HepG2 (cell line): ENCODE measurements around the gene DTX4. TPM values are rescaled to one million over a fixed set of nuclear protein-coding genes. Genes with fewer than 3 reads are reported as not detected.
A peak's percentile ranks its signal among the peaks of the same experiment; 100 is the strongest.

Experiments used
- AGO2 ChIP-seq: fragments of 200-400 bp; formaldehyde crosslinking; optimal IDR thresholded peaks from 2 replicates; pipeline ENCODE3; 2017; ENCODE audit warnings: mild to moderate bottlenecking, low read depth, low read length, moderate library complexity
- CENPX ChIP-seq: sonication (generic); formaldehyde crosslinking; IDR thresholded peaks from 2 replicates; pipeline ENCODE4 v1.9.0; 2021; ENCODE audit warnings: mild to moderate bottlenecking, missing genetic modification reagents, moderate library complexity
- E2F2 ChIP-seq: sonication (generic); formaldehyde crosslinking; IDR thresholded peaks from 2 replicates; pipeline ENCODE4 v1.4.0; 2020; ENCODE audit warnings: missing genetic modification reagents, borderline replicate concordance
- GRHL1 ChIP-seq: sonication (generic); formaldehyde crosslinking; conservative IDR thresholded peaks from 2 replicates; pipeline ENCODE4 v1.8.0; 2022; ENCODE audit warnings: missing genetic modification reagents
- IRF2 ChIP-seq: IDR thresholded peaks from 2 replicates; pipeline ENCODE4 v1.6.1; 2018; ENCODE audit warnings: missing genetic modification reagents, missing compliant biosample characterization
- JUND ChIP-seq: sonication (generic); formaldehyde crosslinking; IDR thresholded peaks from 2 replicates; pipeline ENCODE4 v1.8.0; 2022; ENCODE audit warnings: mild to moderate bottlenecking, missing genetic modification reagents
- KDM4B ChIP-seq: sonication (generic); formaldehyde crosslinking; IDR thresholded peaks from 2 replicates; pipeline ENCODE4 v1.4.0; 2020; ENCODE audit warnings: missing genetic modification reagents
- KLF16 ChIP-seq, 2 experiments: sonication (generic) in 1 of 2; formaldehyde crosslinking in 1 of 2; IDR thresholded peaks; 2 replicates each; pipeline versions ENCODE4 v1.6.1 to v1.8.0; 2016 to 2023; ENCODE audit warnings: missing genetic modification reagents in 2 of 2, missing compliant biosample characterization in 1 of 2
- NR1H2 ChIP-seq: sonication (generic); formaldehyde crosslinking; IDR thresholded peaks from 2 replicates; pipeline ENCODE4 v1.8.1; 2022; ENCODE audit warnings: low read depth, missing genetic modification reagents, borderline replicate concordance
- REL ChIP-seq: sonication (generic); formaldehyde crosslinking; conservative IDR thresholded peaks from 2 replicates; pipeline ENCODE4 v1.8.0; 2022; ENCODE audit warnings: mild to moderate bottlenecking, missing genetic modification reagents, moderate library complexity
- TCF12 ChIP-seq, 2 experiments: fragments of 450-650 bp in 1 of 2; sonication (generic) in 1 of 2; formaldehyde crosslinking in 1 of 2; IDR thresholded peaks; 2 replicates each; pipeline versions ENCODE4 v1.6.1 to v1.8.0; 2017 to 2022; ENCODE audit warnings: antibody characterized with exemption in 1 of 2, mild to moderate bottlenecking in 1 of 2, missing genetic modification reagents in 1 of 2, moderate library complexity in 1 of 2
- ZFP82 ChIP-seq: sonication (generic); formaldehyde crosslinking; IDR thresholded peaks from 2 replicates; pipeline ENCODE4 v1.5.1; 2020; ENCODE audit warnings: mild to moderate bottlenecking, missing genetic modification reagents, borderline replicate concordance
- ZGPAT ChIP-seq: IDR thresholded peaks from 2 replicates; pipeline ENCODE4 v1.6.1; 2016; ENCODE audit warnings: mild to moderate bottlenecking
- ZNF124 ChIP-seq: sonication (generic); formaldehyde crosslinking; IDR thresholded peaks from 2 replicates; pipeline ENCODE4 v1.4.0; 2020; ENCODE audit warnings: missing genetic modification reagents
- ZNF20 ChIP-seq: sonication (generic); formaldehyde crosslinking; IDR thresholded peaks from 2 replicates; pipeline ENCODE4 v1.4.0; 2020; ENCODE audit warnings: mild to moderate bottlenecking, moderate library complexity, missing genetic modification reagents
- ZNF562 ChIP-seq: sonication (generic); formaldehyde crosslinking; IDR thresholded peaks from 2 replicates; pipeline ENCODE4 v1.8.0; 2022; ENCODE audit warnings: missing genetic modification reagents, borderline replicate concordance
- ZNF564 ChIP-seq: sonication (generic); formaldehyde crosslinking; IDR thresholded peaks from 2 replicates; pipeline ENCODE4 v1.8.1; 2023; ENCODE audit warnings: mild to moderate bottlenecking, missing genetic modification reagents
- ZNF589 ChIP-seq: sonication (generic); formaldehyde crosslinking; conservative IDR thresholded peaks from 2 replicates; pipeline ENCODE4 v1.8.0; 2022; ENCODE audit warnings: mild to moderate bottlenecking, moderate library complexity, missing genetic modification reagents
- ZNF737 ChIP-seq: sonication (generic); formaldehyde crosslinking; IDR thresholded peaks from 2 replicates; pipeline ENCODE4 v1.5.0; 2020; ENCODE audit warnings: missing genetic modification reagents, mild to moderate bottlenecking, borderline replicate concordance
- ZNF841 ChIP-seq: sonication (generic); formaldehyde crosslinking; IDR thresholded peaks from 2 replicates; pipeline ENCODE4 v1.8.1; 2023; ENCODE audit warnings: missing genetic modification reagents, borderline replicate concordance
- polyA plus RNA-seq, 8 experiments: library from polyadenylated mRNA; depleted of rRNA in 3 of 8; stranded (reverse) in 7 of 8; unstranded in 1 of 8; fragments of >200 nt; fragmentation: Illumina TruSeq in 4 of 8; extraction: Trizol in 4 of 8; gene quantifications; 2 replicates each; pipeline versions ENCODE4 v1.2.1 to v1.2.3, GENCODE V29; 2011 to 2016; ENCODE audit warnings: low read depth in 4 of 8, missing spikeins in 1 of 8, mixed read lengths in 1 of 8; ENCODE audit not compliant: insufficient read depth in 1 of 8
- total RNA-seq, 5 experiments: library from RNA; depleted of rRNA; stranded (reverse); fragments of >200 nt; fragmentation: Illumina TruSeq; extraction: Trizol; gene quantifications; 2 replicates each; pipeline ENCODE4 v1.2.3, GENCODE V29; 2016; ENCODE audit warnings: low read depth in 1 of 5
- TF ChIP-seq, protein P1 (sequence below): sonication (generic); formaldehyde crosslinking; IDR thresholded peaks from 2 replicates; pipeline ENCODE4 v1.8.0; 2022; ENCODE audit warnings: low read depth, missing genetic modification reagents
- TF ChIP-seq, protein P2 (sequence below): sonication (generic); formaldehyde crosslinking; IDR thresholded peaks from 2 replicates; pipeline ENCODE4 v1.4.0; 2020; ENCODE audit warnings: mild to moderate bottlenecking, missing genetic modification reagents

Gene DTX4
- total and polyA plus RNA-seq, 2 of the 13 experiments (the other 11 are each of a cell fraction or from before 2014, with no cell fraction given): 0.67 to 5.6 TPM

- TF ChIP-seq ZGPAT (peak; percentile 65), AGO2 (no peak), KDM4B (CRISPR knock-in tag) (no peak), NR1H2 (CRISPR knock-in tag) (no peak), REL (CRISPR knock-in tag) (no peak), ZNF20 (CRISPR knock-in tag) (no peak), KLF16 (CRISPR knock-in tag; IDR thresholded peaks at IDR 0.05) (0 out of 4 replicates have a peak, but pooled peaks of 1 of the 2 experiments have one; percentile 7), ZNF124 (CRISPR knock-in tag) (no peak), ZNF562 (CRISPR knock-in tag) (no peak), ZNF589 (no peak), IRF2 (CRISPR knock-in tag) (peak; percentile 100), ZNF564 (CRISPR knock-in tag) (0 out of 2 replicates have a peak, but pooled peaks have one; percentile 42), TCF12 (IDR thresholded peaks at IDR 0.05) (no peak), TCF12 (CRISPR knock-in tag; IDR thresholded peaks at IDR 0.05) (no peak), ZNF737 (CRISPR knock-in tag) (no peak), ZNF841 (CRISPR knock-in tag) (0 out of 2 replicates have a peak, but pooled peaks have one; percentile 37), GRHL1 (CRISPR knock-in tag) (no peak), JUND (CRISPR knock-in tag) (no peak), CENPX (CRISPR knock-in tag) (no peak), E2F2 (CRISPR knock-in tag) (no peak), ZFP82 (CRISPR knock-in tag) (no peak)
- TF ChIP-seq, protein P1, sequence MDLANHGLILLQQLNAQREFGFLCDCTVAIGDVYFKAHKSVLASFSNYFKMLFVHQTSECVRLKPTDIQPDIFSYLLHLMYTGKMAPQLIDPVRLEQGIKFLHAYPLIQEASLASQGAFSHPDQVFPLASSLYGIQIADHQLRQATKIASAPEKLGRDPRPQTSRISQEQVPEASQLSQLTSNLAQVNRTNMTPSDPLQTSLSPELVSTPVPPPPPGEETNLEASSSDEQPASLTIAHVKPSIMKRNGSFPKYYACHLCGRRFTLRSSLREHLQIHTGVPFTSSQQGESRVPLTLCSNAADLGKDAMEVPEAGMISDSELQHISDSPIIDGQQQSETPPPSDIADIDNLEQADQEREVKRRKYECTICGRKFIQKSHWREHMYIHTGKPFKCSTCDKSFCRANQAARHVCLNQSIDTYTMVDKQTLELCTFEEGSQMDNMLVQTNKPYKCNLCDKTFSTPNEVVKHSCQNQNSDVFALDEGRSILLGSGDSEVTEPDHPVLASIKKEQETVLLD (CRISPR knock-in tag): no peak
- TF ChIP-seq, protein P2, sequence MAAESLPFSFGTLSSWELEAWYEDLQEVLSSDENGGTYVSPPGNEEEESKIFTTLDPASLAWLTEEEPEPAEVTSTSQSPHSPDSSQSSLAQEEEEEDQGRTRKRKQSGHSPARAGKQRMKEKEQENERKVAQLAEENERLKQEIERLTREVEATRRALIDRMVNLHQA (CRISPR knock-in tag): no peak
Observed at GRCh38 chr11:59142530-59143507, 29.1 kb upstream of the DTX4 start, which contains the start of gene FAM111A (continued).
